Liver (tissue), 3 donors: ENCODE measurements around the gene NKX1-2.

Source experiments
- NR2F2 ChIP-seq: IDR thresholded peaks from 2 replicates; pipeline ENCODE4 v1.6.1; 2016; ENCODE audit warnings: antibody characterized with exemption
- TF ChIP-seq, protein P1 (sequence below): fragments of 150-350 bp; IDR thresholded peaks from 2 replicates; pipeline ENCODE4 v1.5.1; 2017; ENCODE audit warnings: improper control_type of control experiment, low read depth, low read length; ENCODE audit not compliant: missing input control
- donor health status: healthy.
- donor health status: healthy.

GRCh38 chr10:124482876-124483275 lies 33.0 kb upstream of the NKX1-2 start:
- no peak for TF ChIP-seq NR2F2
- TF ChIP-seq, protein P1, sequence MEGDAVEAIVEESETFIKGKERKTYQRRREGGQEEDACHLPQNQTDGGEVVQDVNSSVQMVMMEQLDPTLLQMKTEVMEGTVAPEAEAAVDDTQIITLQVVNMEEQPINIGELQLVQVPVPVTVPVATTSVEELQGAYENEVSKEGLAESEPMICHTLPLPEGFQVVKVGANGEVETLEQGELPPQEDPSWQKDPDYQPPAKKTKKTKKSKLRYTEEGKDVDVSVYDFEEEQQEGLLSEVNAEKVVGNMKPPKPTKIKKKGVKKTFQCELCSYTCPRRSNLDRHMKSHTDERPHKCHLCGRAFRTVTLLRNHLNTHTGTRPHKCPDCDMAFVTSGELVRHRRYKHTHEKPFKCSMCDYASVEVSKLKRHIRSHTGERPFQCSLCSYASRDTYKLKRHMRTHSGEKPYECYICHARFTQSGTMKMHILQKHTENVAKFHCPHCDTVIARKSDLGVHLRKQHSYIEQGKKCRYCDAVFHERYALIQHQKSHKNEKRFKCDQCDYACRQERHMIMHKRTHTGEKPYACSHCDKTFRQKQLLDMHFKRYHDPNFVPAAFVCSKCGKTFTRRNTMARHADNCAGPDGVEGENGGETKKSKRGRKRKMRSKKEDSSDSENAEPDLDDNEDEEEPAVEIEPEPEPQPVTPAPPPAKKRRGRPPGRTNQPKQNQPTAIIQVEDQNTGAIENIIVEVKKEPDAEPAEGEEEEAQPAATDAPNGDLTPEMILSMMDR = no peak
